Measurements from ENCODE around the gene RFX1. TPM values are rescaled to one million over a fixed set of nuclear protein-coding genes. Genes with fewer than 3 reads are reported as not detected.

RFX1 gene
- total and polyA plus RNA-seq, 9 of the 15 experiments (the other 6 are each of a cell fraction or from before 2014, with no cell fraction given) = 0.14 to 19.3 (median 1.2) TPM

DNA sequence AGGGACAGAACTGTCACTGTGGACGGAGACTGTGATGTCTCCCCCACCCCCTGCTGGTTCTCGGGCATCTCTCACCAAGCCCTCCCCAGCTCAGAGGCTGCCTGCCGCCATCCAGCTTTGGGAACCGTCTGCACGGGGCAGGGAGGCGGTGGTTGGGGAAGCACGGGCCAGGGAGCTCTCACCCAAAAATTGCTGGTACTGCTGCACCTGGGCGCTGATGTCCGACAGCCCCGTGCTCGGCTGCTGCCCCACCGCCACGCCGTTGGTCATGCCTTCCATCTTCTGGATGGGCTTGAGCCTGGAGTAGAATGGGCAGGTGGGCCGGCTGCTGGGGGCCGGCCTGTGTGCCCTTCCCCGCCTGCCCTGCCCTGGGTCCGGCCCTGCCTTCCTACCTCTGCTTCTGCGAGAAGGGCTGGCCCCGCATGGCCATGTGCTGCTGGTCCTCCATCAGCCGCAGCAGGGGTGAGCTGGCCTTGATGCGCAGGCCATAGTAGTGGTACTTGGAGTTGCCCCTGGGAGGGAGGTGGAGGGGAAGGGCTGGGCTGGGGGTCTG lies 37.7 kb downstream of the RFX1 start (continued):
- TF ChIP-seq SNRNP70 (optimal IDR thresholded peaks at IDR 0.05; ENCODE audit: low read depth, low read length) = no peak
- no peak for TF ChIP-seq RBM17 (IDR thresholded peaks at IDR 0.05; ENCODE audit: borderline replicate concordance, low read depth, low read length)
- TF ChIP-seq, protein P1, sequence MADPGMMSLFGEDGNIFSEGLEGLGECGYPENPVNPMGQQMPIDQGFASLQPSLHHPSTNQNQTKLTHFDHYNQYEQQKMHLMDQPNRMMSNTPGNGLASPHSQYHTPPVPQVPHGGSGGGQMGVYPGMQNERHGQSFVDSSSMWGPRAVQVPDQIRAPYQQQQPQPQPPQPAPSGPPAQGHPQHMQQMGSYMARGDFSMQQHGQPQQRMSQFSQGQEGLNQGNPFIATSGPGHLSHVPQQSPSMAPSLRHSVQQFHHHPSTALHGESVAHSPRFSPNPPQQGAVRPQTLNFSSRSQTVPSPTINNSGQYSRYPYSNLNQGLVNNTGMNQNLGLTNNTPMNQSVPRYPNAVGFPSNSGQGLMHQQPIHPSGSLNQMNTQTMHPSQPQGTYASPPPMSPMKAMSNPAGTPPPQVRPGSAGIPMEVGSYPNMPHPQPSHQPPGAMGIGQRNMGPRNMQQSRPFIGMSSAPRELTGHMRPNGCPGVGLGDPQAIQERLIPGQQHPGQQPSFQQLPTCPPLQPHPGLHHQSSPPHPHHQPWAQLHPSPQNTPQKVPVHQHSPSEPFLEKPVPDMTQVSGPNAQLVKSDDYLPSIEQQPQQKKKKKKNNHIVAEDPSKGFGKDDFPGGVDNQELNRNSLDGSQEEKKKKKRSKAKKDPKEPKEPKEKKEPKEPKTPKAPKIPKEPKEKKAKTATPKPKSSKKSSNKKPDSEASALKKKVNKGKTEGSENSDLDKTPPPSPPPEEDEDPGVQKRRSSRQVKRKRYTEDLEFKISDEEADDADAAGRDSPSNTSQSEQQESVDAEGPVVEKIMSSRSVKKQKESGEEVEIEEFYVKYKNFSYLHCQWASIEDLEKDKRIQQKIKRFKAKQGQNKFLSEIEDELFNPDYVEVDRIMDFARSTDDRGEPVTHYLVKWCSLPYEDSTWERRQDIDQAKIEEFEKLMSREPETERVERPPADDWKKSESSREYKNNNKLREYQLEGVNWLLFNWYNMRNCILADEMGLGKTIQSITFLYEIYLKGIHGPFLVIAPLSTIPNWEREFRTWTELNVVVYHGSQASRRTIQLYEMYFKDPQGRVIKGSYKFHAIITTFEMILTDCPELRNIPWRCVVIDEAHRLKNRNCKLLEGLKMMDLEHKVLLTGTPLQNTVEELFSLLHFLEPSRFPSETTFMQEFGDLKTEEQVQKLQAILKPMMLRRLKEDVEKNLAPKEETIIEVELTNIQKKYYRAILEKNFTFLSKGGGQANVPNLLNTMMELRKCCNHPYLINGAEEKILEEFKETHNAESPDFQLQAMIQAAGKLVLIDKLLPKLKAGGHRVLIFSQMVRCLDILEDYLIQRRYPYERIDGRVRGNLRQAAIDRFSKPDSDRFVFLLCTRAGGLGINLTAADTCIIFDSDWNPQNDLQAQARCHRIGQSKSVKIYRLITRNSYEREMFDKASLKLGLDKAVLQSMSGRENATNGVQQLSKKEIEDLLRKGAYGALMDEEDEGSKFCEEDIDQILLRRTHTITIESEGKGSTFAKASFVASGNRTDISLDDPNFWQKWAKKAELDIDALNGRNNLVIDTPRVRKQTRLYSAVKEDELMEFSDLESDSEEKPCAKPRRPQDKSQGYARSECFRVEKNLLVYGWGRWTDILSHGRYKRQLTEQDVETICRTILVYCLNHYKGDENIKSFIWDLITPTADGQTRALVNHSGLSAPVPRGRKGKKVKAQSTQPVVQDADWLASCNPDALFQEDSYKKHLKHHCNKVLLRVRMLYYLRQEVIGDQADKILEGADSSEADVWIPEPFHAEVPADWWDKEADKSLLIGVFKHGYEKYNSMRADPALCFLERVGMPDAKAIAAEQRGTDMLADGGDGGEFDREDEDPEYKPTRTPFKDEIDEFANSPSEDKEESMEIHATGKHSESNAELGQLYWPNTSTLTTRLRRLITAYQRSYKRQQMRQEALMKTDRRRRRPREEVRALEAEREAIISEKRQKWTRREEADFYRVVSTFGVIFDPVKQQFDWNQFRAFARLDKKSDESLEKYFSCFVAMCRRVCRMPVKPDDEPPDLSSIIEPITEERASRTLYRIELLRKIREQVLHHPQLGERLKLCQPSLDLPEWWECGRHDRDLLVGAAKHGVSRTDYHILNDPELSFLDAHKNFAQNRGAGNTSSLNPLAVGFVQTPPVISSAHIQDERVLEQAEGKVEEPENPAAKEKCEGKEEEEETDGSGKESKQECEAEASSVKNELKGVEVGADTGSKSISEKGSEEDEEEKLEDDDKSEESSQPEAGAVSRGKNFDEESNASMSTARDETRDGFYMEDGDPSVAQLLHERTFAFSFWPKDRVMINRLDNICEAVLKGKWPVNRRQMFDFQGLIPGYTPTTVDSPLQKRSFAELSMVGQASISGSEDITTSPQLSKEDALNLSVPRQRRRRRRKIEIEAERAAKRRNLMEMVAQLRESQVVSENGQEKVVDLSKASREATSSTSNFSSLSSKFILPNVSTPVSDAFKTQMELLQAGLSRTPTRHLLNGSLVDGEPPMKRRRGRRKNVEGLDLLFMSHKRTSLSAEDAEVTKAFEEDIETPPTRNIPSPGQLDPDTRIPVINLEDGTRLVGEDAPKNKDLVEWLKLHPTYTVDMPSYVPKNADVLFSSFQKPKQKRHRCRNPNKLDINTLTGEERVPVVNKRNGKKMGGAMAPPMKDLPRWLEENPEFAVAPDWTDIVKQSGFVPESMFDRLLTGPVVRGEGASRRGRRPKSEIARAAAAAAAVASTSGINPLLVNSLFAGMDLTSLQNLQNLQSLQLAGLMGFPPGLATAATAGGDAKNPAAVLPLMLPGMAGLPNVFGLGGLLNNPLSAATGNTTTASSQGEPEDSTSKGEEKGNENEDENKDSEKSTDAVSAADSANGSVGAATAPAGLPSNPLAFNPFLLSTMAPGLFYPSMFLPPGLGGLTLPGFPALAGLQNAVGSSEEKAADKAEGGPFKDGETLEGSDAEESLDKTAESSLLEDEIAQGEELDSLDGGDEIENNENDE (IDR thresholded peaks at IDR 0.05; ENCODE audit: low read depth, low read length) = no peak
- TF ChIP-seq ZKSCAN8 (CRISPR knock-in tag; IDR thresholded peaks at IDR 0.05) = no peak
- no peak for TF ChIP-seq ZNF57 (CRISPR knock-in tag; IDR thresholded peaks at IDR 0.05)
- TF ChIP-seq CBX3 (IDR thresholded peaks at IDR 0.05; ENCODE audit: borderline replicate concordance in 1 of 2, low read length in 2 of 2) = no peak
- TF ChIP-seq JUNB (CRISPR knock-in tag; conservative IDR thresholded peaks at IDR 0.05) = no peak
- TF ChIP-seq FOXP1 (CRISPR knock-in tag; IDR thresholded peaks at IDR 0.05) = no peak
